ENCODE measurements around the gene SORBS2. TPM values are rescaled to one million over a fixed set of nuclear protein-coding genes. Genes with fewer than 3 reads are reported as not detected.

The SORBS2 gene
- total RNA-seq, 4 donors from 2014 or later = 290 to 437 (median 377) TPM

GRCh38 chr4:185849664-185850550 is 37.9 kb upstream of the SORBS2 start:
- intact Hi-C loops (cut with DNase I) = no loop called here
- Histone ChIP-seq H3K27me3 (no peaks in the 10 kb centered on the region), H3K36me3 (no peaks in the 10 kb centered on the region), H3K4me1 (no peaks in the 10 kb centered on the region), H3K4me3 (replicated peaks in 1 of 3) (no peak overlapping the region), H3K27ac (no peak overlapping the region), H3K9me3 (no peaks in the 10 kb centered on the region)
- WGBS, 2 donors = 77 to 88% methylated on average over 8 of the region's 8 CpGs
- TF ChIP-seq, protein P1, sequence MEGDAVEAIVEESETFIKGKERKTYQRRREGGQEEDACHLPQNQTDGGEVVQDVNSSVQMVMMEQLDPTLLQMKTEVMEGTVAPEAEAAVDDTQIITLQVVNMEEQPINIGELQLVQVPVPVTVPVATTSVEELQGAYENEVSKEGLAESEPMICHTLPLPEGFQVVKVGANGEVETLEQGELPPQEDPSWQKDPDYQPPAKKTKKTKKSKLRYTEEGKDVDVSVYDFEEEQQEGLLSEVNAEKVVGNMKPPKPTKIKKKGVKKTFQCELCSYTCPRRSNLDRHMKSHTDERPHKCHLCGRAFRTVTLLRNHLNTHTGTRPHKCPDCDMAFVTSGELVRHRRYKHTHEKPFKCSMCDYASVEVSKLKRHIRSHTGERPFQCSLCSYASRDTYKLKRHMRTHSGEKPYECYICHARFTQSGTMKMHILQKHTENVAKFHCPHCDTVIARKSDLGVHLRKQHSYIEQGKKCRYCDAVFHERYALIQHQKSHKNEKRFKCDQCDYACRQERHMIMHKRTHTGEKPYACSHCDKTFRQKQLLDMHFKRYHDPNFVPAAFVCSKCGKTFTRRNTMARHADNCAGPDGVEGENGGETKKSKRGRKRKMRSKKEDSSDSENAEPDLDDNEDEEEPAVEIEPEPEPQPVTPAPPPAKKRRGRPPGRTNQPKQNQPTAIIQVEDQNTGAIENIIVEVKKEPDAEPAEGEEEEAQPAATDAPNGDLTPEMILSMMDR (IDR thresholded peaks at IDR 0.05) = no peak
- no peak for TF ChIP-seq POLR2A (IDR thresholded peaks at IDR 0.05)
- DNase-seq = no peak

- 74 to 79% methylated on average over 13 of the region's 13 CpGs for WGBS, 2 donors
- DNase-seq = no peak
- Histone ChIP-seq H3K4me1 (no peaks in the 10 kb centered on the region), H3K4me3 (replicated peaks in 1 of 3) (no peak overlapping the region), H3K36me3 (no peaks in the 10 kb centered on the region), H3K27me3 (no peaks in the 10 kb centered on the region), H3K27ac (no peak overlapping the region), H3K9me3 (no peaks in the 10 kb centered on the region)
- TF ChIP-seq POLR2A (IDR thresholded peaks at IDR 0.05) = no peak
- TF ChIP-seq, protein P1 (IDR thresholded peaks at IDR 0.05) = no peak
- intact Hi-C loops (cut with DNase I) = no loop called here
Observed at GRCh38 chr4:185847352-185848097, 35.5 kb upstream of the SORBS2 start.

DNA sequence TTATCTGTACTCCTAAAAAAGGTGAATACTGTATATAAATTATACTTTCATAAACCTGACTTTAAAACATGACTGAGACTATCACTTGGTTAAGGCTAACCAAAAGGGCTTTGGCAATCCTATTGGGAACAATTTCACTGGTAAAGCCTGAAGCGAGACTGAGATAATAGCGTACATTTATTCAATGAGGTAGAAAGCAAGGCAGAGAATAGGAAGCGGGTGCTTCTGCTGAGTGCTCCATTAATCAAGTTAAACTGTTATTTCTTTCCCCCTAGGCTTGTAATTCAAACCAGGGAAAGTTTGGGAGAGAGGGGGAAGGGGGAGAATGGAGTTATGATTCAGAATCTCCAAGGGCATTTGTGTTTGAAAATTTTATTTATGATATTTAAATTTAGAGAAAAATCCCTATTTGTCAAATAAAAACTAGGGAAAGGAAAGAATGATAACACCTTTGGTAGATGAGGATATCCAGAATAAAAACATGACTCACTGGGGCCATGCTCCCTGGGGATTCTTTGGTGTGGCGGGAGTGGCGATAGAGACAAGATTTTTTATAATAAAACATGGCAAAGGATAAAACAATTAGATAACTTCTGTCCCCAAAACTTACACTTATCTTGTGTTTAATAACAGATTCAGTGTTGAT is 34.6 kb upstream of the SORBS2 start:
- H3K27me3 ChIP-seq = no peaks in the 10 kb centered on the region
- WGBS, 2 donors = 88 to 89% methylated on average over 5 of the region's 5 CpGs
- TF ChIP-seq POLR2A (IDR thresholded peaks at IDR 0.05) = no peak
- TF ChIP-seq, protein P1 (IDR thresholded peaks at IDR 0.05) = no peak
- H3K4me3 ChIP-seq (replicated peaks in 1 of 3) = no peak overlapping the region
- no peaks in the 10 kb centered on the region for H3K9me3 ChIP-seq
- intact Hi-C loops (cut with DNase I) = no loop called here
- H3K4me1 ChIP-seq = no peaks in the 10 kb centered on the region
- no peak overlapping the region for H3K27ac ChIP-seq
- no peak for DNase-seq
- H3K36me3 ChIP-seq = no peaks in the 10 kb centered on the region

- no peak for TF ChIP-seq POLR2A (IDR thresholded peaks at IDR 0.05)
- Histone ChIP-seq H3K27ac (no peak overlapping the region), H3K4me1 (no peaks in the 10 kb centered on the region), H3K27me3 (no peaks in the 10 kb centered on the region), H3K9me3 (no peaks in the 10 kb centered on the region), H3K4me3 (replicated peaks in 1 of 3) (no peak overlapping the region), H3K36me3 (no peaks in the 10 kb centered on the region)
- intact Hi-C loops (cut with DNase I) = no loop called here
- DNase-seq = no peak
- WGBS, 2 donors = 90 to 93% methylated on average over 3 of the region's 3 CpGs
Observed at GRCh38 chr4:185845966-185846365, 34.0 kb upstream of the SORBS2 start.

GRCh38 chr4:185841451-185841850 is 29.5 kb upstream of the SORBS2 start:
- Histone ChIP-seq H3K27ac (no peak overlapping the region), H3K4me1 (peaks cover 23 to 44% of the 10 kb centered on the region in 2 donors), H3K4me3 (replicated peaks in 1 of 3) (no peak overlapping the region), H3K36me3 (no peaks in the 10 kb centered on the region), H3K27me3 (no peaks in the 10 kb centered on the region), H3K9me3 (no peaks in the 10 kb centered on the region)
- DNase-seq = no peak
- intact Hi-C loops (cut with DNase I) = no loop called here
- TF ChIP-seq, protein P1 (IDR thresholded peaks at IDR 0.05) = no peak
- no peak for TF ChIP-seq POLR2A (IDR thresholded peaks at IDR 0.05)
- 94 to 98% methylated on average over 2 of the region's 2 CpGs for whole genome bisulfite sequencing, 2 donors

All from thyroid gland (tissue), 4 donors.